Stimulated activated CD8-positive, alpha-beta memory T cell treated with anti-CD3 and anti-CD28 coated beads, Interleukin-7, amount 100 ng/mL, for 4 hours (primary cell): ENCODE results near the gene ATP8B3.

Experiments used
- DNase-seq, 2 donors: peaks; one replicate each; pipeline ENCODE4 v3.0.0-alpha.2; 2020; ENCODE audit warnings: low read depth in 2 of 2

Gene ATP8B3

GRCh38 chr19:1757468-1758230 lies 54.4 kb downstream of the ATP8B3 start:
- no peak for DNase-seq

GRCh38 chr19:1756705-1757465 lies 55.2 kb downstream of the ATP8B3 start:
- no peak for DNase-seq

GRCh38 chr19:1756264-1756663 lies 55.8 kb downstream of the ATP8B3 start:
- no peak for DNase-seq

DNA sequence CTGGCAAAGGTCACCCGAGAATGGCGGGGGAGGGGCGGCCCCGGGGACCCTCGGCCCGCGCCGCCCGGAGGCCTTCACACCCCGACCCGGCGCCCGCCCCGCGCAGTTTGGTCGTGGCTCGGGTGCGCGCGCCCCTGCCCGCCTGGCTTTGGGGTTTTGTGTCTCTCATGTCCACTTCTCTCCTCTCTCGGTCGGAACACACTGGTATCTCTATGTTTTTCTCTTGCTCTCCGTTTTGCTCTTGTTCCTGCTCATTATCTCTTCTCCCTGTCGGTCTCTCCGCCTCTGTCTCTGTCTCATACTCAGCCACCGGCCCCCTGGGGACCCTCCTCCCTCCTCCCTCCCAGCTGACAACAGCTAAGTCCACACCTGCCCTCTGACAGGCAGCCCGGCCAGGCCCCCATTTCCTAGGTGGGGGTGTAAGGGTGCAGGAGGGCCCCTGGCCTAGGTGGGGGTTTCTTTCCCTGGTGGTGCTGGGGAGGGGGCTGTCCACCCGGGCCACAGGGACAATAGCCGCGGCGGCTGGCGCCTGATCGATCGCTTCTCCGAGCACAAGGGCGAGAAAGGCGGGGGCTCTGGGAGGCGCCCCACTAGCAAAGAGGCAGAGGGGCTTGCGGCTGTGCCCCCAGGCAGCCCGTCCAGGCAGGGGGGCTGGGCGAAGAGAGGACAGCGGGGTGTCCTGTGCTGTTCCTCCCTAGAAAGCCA lies 56.5 kb downstream of the ATP8B3 start:
- DNase-seq, result no peak

GRCh38 chr19:1754636-1755466 lies 57.2 kb downstream of the ATP8B3 start:
- no peak for DNase-seq

DNA sequence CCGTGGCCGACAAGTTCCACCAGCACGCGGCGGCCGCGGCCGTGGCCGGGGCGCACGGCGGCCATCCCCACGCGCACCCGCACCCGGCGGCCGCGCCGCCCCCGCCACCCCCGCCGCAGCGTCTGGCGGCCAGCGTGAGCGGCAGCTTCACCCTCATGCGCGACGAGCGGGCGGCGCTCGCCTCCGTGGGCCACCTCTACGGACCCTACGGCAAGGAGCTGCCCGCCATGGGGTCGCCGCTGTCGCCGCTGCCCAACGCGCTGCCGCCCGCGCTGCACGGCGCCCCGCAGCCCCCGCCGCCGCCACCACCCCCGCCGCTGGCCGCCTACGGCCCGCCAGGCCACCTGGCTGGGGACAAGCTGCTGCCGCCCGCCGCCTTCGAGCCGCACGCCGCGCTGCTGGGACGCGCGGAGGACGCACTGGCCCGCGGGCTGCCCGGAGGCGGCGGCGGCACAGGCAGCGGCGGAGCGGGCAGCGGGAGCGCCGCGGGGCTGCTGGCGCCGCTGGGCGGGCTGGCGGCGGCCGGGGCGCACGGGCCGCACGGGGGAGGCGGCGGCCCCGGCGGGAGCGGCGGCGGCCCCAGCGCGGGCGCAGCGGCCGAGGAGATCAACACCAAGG lies 57.9 kb downstream of the ATP8B3 start:
- DNase-seq, result no peak

- no peak for DNase-seq
These were observed 59.0 kb downstream of the ATP8B3 start, which contains the start of gene ONECUT3 for GRCh38 chr19:1752757-1753728. TSS of gene ONECUT3 (plus strand) at chr19:1753506. CDS start at chr19:1753663, 157 bp downstream.

DNA sequence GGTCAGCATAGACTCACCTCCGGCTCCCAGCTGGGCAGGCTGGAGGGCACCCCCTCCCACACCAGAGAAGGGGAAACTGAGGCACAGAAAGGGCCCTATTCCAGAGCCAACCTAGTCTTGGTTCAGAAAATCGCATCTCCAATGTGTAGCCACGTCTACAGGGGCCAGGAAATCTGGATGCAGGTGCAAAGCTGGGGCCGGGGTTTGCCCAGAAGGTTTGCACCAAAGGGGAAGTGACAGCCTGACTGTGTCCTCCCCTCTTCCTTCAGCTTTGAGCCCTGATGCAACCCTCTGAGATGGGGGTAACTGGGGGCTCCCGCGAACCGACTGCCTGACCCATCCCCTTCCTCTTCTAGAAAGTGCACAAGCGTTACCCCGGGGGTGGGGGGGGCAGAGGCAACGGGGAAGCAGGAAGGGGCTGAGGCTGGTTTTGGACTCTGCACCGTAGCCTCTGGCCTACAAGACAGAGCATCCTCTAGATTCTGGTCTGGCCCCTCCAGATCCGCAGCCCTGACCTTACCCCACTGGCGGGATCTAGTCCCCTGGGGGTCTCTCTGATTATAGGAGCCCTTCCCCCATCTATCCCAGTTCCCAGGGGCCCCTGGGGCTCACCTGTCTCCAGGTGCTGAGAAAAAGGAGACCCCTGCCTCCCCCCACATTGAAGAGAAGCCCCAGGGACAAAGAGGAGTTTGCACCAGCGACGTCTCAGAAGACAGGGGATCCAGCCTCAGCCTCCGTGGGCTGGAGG lies 59.9 kb downstream of the ATP8B3 start:
- DNase-seq, result no peak

DNA sequence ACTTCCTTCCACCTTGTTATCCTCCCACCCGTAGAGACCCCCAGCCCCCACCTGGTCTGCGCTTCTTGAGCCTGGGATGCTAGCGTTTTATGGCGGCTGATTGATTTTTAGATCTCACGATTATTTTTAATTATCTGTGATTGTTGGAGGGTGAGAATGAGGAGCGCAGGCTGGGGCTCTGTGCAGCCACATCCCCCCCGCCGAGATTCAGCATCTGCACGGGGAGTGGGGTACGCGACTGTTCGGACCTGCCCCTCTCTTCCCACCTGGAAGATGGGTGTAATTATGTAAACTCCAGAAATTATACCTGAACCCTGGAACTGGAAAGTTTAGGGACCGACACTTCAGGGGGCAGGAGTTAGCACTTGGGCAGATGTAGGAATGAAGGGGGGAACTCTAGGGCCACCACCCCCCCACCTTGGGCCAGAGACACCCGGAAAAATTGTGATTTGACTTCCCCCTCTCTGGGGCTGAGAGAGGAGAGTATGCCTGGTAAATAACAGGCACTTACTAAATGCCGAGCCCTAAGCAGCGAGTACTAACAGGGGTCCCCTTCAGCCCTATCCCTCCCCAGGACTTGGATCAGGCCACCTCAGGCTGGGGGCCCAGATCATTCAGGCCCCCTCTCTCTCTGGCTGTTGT lies 60.6 kb downstream of the ATP8B3 start:
- no peak for DNase-seq

GRCh38 chr19:1750343-1751021 lies 61.6 kb downstream of the ATP8B3 start:
- no peak for DNase-seq

DNA sequence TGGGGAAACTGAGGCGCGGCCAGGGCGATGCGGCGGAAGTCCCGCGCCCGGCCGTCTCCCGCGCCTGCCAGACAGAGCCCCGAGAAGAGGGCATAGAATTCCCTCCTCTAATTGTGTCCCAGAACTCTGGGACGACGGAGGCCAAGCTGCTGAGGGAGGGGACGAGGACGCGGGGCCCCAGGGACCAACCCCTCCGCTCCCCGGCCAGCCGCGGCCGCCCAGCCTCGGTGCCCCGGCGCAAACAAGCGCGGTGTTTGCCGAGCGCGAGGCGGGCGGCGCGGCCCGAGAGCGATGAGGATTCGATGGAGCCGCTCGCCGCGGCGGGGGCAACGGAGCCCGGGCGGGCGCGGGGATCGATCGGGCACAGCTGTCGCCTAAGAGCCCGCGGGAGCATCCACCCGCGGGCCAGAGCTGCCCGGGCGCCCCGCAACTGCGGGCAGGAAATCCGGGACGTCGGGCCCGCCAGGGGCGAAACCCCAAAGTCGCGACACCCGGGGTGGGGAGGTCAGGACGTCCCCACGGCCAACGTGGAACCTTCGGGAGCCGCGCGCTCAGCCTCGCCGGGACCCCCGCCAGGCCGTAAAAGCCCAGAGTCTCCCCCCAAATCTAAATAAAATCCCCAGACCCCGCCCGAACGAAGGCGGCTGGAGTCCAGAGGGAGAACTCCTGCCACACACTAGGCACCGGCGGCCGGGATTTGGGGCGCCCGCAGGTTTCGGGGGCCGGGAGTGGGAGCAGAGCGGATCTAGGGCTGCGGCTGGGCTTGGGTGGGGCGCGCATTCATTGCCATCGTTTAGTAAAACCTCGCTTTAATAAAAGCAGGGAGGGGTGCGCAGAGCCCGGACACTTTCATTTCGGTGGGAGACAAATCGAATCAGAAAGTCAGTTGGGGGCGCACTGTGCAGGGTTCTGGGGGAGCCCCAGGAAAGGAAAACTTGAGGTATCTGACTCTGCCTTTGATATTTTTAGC lies 62.4 kb downstream of the ATP8B3 start:
- no peak for DNase-seq

GRCh38 chr19:1748873-1749341 lies 63.2 kb downstream of the ATP8B3 start:
- no peak for DNase-seq

DNA sequence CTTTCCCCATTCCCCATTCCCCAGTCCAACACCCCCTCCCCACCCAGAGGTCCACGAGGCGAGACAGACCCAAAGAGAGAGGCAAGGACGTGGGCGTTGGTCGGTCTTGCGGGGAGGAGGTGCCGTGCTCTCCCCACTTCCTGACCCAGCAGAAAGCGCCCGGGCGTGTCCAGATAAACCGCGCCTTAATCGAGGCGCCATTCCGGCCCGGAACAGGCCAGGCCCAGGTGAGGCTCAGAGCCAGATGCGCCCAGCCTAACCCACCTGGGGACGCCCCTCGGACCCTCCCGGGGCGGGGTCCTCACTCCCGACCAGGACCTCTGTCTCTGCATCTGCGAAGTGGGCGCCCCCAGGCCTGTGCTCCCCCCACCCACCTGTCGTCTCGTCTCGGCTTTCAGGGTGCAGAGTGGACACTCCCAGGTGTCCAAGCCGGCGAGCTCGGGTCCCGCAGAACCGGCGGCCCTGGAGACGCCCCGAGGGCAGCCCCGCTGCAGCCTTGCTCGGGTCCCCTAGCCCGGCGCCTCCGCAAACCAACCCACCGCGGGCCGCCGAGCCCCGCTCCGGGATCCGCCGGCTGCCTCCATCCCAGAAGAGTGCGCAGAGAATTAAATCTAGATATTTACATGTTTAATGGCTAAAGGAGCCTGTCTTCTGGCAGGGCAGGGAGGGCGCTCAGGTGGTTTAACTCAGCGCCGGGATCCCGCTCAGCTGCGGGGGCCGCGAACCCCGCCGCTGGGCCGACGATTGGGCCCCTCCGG lies 63.8 kb downstream of the ATP8B3 start:
- no peak for DNase-seq

DNA sequence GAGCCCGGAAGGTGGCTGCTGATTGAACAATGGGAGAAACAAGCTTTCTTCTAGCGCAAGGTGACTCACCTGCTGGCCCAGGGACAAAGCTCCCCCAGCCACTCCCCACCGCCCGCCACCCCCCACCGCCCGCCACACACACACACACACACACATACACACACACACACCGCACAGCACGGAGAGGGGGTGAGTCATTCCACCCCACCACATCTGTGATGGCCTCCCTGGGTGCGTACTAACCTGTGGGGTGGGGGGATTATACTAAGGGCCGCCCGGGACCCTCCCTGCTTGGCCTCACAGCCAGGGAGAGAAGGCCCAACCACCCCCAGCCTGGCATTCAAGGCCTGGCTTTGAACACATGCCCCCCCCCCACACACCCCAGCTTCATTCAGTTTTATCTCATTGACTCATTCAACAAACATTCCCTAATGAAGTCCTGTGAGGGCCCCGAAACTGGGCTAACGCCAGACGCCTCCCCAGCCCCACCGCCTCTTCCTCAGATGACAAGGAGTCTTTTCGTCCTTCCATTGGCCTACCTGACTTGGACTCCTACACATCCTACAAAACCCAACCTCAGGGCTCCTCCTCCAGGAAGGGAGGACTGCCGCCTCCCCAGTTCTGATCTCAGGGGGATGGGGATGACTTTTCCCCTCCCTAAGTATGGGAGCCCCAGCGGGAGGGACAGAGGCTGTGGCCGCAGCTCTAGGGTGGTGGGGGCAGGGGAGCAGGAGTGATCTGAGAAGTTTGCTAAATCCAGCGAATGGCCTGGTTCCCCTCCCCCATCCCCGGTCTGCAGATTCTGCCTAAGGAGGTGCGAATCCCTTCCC lies 64.6 kb downstream of the ATP8B3 start:
- peak; percentile 3 to 50 for DNase-seq
